GM12874 (cell line): ENCODE results near the gene ATP6V0E2.

Experiments
- CTCF ChIP-seq: IDR thresholded peaks from 2 replicates; pipeline ENCODE4 v1.5.1; 2011; ENCODE audit warnings: low read depth, mild to moderate bottlenecking, control low read depth, low read length, moderate library complexity; ENCODE audit not compliant: insufficient read depth

ATP6V0E2 gene

GRCh38 chr7:149828357-149829309 is 45.1 kb upstream of the ATP6V0E2 start:
- TF ChIP-seq CTCF: no peak

- TF ChIP-seq CTCF: no peak
These were observed 42.6 kb upstream of the ATP6V0E2 start for GRCh38 chr7:149830997-149831740.

- TF ChIP-seq CTCF: no peak
These were observed 42.0 kb upstream of the ATP6V0E2 start for GRCh38 chr7:149831741-149832219.

GRCh38 chr7:149832332-149833041 is 41.3 kb upstream of the ATP6V0E2 start:
- no peak for TF ChIP-seq CTCF

DNA sequence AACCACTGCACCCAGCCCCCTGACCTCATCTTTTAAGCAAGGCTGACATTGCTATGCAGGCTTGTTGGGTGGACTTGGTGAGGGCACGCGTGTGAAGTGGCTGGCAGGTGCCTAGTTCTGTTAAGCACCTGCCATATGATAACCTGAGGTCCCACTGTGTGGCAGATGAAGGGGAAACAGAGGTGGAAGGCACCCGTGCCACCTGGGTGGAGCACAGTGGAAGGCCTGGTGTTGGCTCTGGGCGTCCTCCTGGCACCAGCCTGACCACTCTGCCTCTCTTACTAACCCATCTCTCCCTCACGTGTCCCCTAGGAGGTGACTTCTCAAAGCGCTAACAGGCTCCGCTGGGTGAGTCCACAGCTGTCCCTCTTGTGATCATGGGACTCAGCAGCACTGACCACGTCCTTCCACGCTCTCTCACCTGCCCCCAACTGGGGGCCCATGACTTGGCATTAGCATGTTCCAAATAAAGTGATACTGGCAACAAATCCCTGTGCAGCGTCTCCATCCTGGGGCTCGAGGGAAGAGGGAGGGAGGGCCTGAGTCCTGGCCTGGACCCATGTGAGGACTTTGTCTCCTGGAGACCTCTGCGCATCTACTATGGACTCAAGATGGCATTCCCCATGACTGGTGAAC is 40.2 kb upstream of the ATP6V0E2 start:
- TF ChIP-seq CTCF: no peak

DNA sequence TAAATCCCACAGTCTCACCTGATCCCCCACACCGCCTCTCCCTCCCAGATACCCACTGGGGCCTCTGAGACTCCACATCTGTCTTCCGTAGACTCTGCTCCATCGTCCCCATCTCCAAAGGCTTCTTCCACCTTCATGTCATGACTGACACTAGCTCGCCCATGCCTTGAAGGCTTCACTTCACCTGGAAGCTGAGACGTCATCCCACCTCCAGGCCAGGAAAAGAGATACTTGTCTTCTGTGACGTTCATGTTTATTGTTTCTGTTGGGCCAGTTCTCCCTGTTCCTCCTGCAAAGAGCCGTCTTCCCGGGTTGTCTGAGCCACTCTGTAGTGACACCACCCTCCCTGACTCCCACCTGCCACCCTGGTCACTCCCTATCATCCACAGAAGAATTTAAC is 39.2 kb upstream of the ATP6V0E2 start:
- TF ChIP-seq CTCF: no peak

GRCh38 chr7:149836434-149836833 is 37.3 kb upstream of the ATP6V0E2 start:
- no peak for TF ChIP-seq CTCF
